ENCODE measurements around the gene TYMS. TPM values are rescaled to one million over a fixed set of nuclear protein-coding genes. Genes with fewer than 3 reads are reported as not detected.
A peak's percentile ranks its signal among the peaks of the same experiment; 100 is the strongest.
"Not testable (repeated sequence)": the region's sequence is repeated elsewhere in the genome, so short reads cannot be mapped to it uniquely, and the experiment has no call there.

Gene TYMS
- total RNA-seq, 2 experiments from 2014 or later = 324 to 329 TPM

- intact Hi-C loops (cut with micrococcal nuclease) = no loop called here
- Mint-ChIP-seq H3K4me3 (no peak overlapping the region), H3K4me1 (ENCODE audit: low read depth) (peaks cover 20% of the 10 kb centered on the region), H3K9me3 (no peaks in the 10 kb centered on the region), H3K27me3 (no peaks in the 10 kb centered on the region), H3K36me3 (ENCODE audit: low read depth) (peaks cover 74% of the 10 kb centered on the region), H3K27ac (peak overlapping the region; percentile 76)
- ATAC-seq (no peak), DNase-seq (no peak)
- POLR2A ChIA-PET = interaction anchor here (1.1 to 1.5 kb wide), 2 partner anchors 10 kb away, joined by 6 to 7 read pairs; no protein-coding TSS in a partner anchor
- TF ChIP-seq, protein P1, sequence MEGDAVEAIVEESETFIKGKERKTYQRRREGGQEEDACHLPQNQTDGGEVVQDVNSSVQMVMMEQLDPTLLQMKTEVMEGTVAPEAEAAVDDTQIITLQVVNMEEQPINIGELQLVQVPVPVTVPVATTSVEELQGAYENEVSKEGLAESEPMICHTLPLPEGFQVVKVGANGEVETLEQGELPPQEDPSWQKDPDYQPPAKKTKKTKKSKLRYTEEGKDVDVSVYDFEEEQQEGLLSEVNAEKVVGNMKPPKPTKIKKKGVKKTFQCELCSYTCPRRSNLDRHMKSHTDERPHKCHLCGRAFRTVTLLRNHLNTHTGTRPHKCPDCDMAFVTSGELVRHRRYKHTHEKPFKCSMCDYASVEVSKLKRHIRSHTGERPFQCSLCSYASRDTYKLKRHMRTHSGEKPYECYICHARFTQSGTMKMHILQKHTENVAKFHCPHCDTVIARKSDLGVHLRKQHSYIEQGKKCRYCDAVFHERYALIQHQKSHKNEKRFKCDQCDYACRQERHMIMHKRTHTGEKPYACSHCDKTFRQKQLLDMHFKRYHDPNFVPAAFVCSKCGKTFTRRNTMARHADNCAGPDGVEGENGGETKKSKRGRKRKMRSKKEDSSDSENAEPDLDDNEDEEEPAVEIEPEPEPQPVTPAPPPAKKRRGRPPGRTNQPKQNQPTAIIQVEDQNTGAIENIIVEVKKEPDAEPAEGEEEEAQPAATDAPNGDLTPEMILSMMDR (IDR thresholded peaks at IDR 0.05) = no peak
- CTCF ChIA-PET = interaction anchor here (1.2 to 1.7 kb wide), 3 partner anchors 10 to 56 kb away, joined by 3 to 5 read pairs (median 4); partner anchors contain the start of gene ENOSF1
These were observed 22.9 kb downstream of the TYMS start for GRCh38 chr18:680392-680791.

DNA sequence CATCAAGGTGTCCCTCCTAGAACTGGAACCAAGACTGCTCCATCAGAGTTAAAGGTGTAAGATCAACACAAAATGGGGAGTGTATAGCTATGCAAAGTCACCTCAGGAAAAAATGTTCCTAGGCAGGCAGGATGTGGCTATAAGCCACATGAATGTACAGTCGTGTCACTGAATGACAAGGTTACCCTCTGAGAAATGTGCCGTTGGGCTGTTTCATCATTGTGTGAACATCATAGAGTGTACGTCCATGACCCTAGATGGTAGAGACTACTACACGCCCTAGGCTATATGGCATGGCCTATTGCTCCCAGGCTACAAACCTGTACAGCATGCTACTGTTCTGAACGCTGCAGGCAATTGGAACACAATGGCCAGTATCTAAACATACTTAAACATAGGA, 24.5 kb downstream of the TYMS start:
- peak; percentile 96 for ATAC-seq
- Mint-ChIP-seq H3K27me3 (no peaks in the 10 kb centered on the region), H3K36me3 (ENCODE audit: low read depth) (peaks cover 70% of the 10 kb centered on the region), H3K9me3 (no peaks in the 10 kb centered on the region), H3K4me3 (no peak overlapping the region), H3K4me1 (ENCODE audit: low read depth) (peaks cover 20% of the 10 kb centered on the region), H3K27ac (peak overlapping the region; percentile 88)
- TF ChIP-seq, protein P1 (IDR thresholded peaks at IDR 0.05) = no peak
- intact Hi-C loops (cut with micrococcal nuclease) = no loop called here
- ChIA-PET POLR2A (interaction anchor here (0.8 to 1.5 kb wide), 3 partner anchors 11 to 34 kb away, joined by 3 to 7 read pairs (median 3); no protein-coding TSS in a partner anchor), CTCF (interaction anchor here (0.8 to 1.7 kb wide), 3 partner anchors 30 to 150 kb away, joined by 3 read pairs; partner anchors contain the start of gene ENOSF1)
- peak; percentile 84 for DNase-seq

DNA sequence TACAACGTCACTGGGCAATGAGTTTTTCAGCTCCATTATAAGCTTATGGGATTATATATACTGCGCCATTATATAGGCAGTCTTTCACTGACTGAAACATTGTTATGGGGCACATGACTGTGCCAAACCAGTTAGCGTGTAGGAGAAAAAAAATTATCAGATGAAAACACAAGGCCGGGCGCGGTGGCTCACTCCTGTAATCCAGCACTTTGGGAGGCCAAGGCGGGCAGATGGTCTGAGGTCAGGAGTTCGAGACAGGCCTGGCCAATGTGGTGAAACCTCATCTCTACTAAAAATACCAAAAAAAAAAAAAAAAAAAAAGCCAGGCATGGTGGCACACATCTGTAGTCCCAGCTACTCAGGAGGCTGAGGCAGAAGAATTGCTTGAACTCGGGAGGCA, 25.0 kb downstream of the TYMS start:
- peaks cover 70% of the 10 kb centered on the region for H3K36me3 Mint-ChIP-seq (ENCODE audit: low read depth)

GRCh38 chr18:682833-683232, 25.4 kb downstream of the TYMS start:
- DNase-seq = no peak
- CTCF ChIA-PET = interaction anchor here (0.8 kb wide), 1 partner anchor 58 kb away, joined by 3 read pairs; no protein-coding TSS in a partner anchor
- H3K9me3 Mint-ChIP-seq = no peaks in the 10 kb centered on the region
- H3K27me3 Mint-ChIP-seq = no peaks in the 10 kb centered on the region
- intact Hi-C loops (cut with micrococcal nuclease) = no loop called here
- H3K36me3 Mint-ChIP-seq (ENCODE audit: low read depth) = peaks cover 70% of the 10 kb centered on the region
- peaks cover 20% of the 10 kb centered on the region for H3K4me1 Mint-ChIP-seq (ENCODE audit: low read depth)
- H3K4me3 Mint-ChIP-seq = no peak overlapping the region
- POLR2A ChIA-PET = interaction anchor here (0.7 to 1.2 kb wide), 2 partner anchors 25 to 157 kb away, joined by 3 read pairs; no protein-coding TSS in a partner anchor
- no peak for ATAC-seq
- peak overlapping the region; percentile 25 for H3K27ac Mint-ChIP-seq
- TF ChIP-seq, protein P1 (IDR thresholded peaks at IDR 0.05) = no peak

More for the DNA sequence above, 25.0 kb downstream of the TYMS start:
- H3K4me1 Mint-ChIP-seq (ENCODE audit: low read depth) = peaks cover 20% of the 10 kb centered on the region
- ChIA-PET CTCF (interaction anchor here (0.8 kb wide), 1 partner anchor 58 kb away, joined by 3 read pairs; no protein-coding TSS in a partner anchor), POLR2A (interaction anchor here (1.2 kb wide), 1 partner anchor 24 kb away, joined by 3 read pairs; no protein-coding TSS in a partner anchor)
- DNase-seq; H3K9me3 Mint-ChIP-seq; ATAC-seq; intact Hi-C loops (cut with micrococcal nuclease); H3K27me3 Mint-ChIP-seq; H3K4me3 Mint-ChIP-seq: not testable (repeated sequence)
- H3K27ac Mint-ChIP-seq = peak overlapping the region; percentile 88

- CTCF ChIA-PET = no interaction called here
- H3K4me1 Mint-ChIP-seq (ENCODE audit: low read depth) = peaks cover 20% of the 10 kb centered on the region
- POLR2A ChIA-PET = interaction anchor here (1.2 kb wide), 1 partner anchor 25 kb away, joined by 3 read pairs; no protein-coding TSS in a partner anchor
- H3K36me3 Mint-ChIP-seq (ENCODE audit: low read depth) = peaks cover 69% of the 10 kb centered on the region
- ATAC-seq = no peak
- no peaks in the 10 kb centered on the region for H3K27me3 Mint-ChIP-seq
- no peaks in the 10 kb centered on the region for H3K9me3 Mint-ChIP-seq
- H3K4me3 Mint-ChIP-seq = no peak overlapping the region
- no peak for DNase-seq
- H3K27ac Mint-ChIP-seq = no peak overlapping the region
- intact Hi-C loops (cut with micrococcal nuclease) = no loop called here
- TF ChIP-seq, protein P1 (IDR thresholded peaks at IDR 0.05) = no peak
These were observed 26.1 kb downstream of the TYMS start for GRCh38 chr18:683531-683930.
